HG02610 (cell line): ENCODE measurements around the gene DOCK2.
A peak's percentile ranks its signal among the peaks of the same experiment; 100 is the strongest.

Experiments used
- ATAC-seq: cut with Tn5 transposase; IDR thresholded peaks from one replicate; pipeline ENCODE4 v1.9.1; 2021; ENCODE audit warnings: mild to moderate bottlenecking, moderate library complexity; ENCODE audit not compliant: unreplicated experiment

Gene DOCK2

DNA sequence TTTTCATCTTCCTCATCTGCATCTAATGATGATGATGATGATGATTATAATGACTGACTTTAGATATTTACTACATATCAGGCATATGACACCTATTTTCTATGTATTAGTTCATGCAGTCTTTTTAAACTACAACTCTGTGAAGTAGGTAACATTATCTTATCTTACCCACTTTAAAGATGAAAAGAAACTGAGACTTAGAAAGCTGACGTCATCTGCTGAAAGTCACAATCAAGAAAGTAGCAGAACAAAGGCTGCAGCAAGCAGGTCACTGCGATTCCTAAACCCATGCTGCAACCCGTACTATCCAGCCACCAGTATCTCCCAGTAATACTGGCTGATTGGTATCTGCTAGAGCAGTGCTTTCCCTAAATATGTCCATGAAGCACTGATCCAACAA lies 383.3 kb downstream of the DOCK2 start:
- no peak for ATAC-seq

DNA sequence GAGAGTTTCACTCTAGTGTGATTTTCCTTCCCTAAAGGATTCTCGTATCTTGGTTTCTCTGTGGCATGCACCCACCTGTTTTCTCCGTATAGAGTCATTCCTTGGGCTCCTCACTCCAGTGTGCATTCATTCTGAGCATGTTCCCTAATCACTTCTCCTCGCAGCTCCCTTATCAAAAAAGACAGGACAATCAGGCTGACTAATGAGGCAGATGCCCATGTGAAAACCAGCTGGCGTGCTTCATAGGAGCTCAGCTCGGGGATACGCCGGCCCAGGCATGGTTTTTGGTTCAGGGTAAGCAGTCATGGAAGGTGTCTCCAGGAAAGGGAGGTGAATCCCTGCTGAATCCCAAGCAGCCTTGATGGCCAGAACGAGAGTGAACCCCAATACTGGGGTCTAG lies 384.4 kb downstream of the DOCK2 start:
- ATAC-seq = no peak

DNA sequence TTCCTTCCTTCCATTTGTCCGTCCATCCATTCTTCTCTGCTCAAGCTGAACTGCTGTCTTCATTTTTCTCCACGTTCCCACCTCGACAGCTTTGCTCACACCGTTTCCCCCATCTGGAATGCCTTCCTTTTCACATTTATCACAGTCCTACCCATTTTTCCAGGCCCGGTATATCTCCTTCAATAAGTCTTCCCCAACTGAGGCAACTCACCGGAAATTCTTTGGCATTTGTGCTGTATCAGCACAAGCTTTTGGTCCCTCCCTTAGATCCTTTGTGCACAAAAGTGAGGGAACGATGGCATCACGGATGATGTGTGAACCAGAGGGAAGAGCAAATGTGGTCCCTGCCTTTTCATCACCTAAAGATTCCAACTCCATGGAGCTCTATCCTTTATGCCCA lies 388.8 kb downstream of the DOCK2 start:
- ATAC-seq = no peak

DNA sequence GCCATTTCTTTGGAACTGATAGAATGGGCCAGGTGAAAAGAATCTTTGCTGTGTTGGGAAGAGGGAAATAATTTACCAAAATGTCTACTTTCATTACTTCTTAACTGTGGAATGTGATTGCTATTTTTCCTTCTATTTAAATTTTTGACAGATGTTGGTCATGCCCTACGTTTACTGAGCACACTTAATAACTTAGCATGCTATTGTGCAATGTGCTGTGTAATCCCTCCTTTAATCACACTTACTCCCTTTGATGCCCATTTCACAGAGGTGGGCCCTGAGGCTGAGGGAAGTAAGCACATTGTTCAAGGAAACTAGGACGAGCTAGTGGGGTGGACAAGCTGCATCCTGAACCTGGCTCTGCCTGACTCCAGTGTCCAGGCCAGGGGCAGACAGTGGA lies 391.0 kb downstream of the DOCK2 start:
- no peak for ATAC-seq

DNA sequence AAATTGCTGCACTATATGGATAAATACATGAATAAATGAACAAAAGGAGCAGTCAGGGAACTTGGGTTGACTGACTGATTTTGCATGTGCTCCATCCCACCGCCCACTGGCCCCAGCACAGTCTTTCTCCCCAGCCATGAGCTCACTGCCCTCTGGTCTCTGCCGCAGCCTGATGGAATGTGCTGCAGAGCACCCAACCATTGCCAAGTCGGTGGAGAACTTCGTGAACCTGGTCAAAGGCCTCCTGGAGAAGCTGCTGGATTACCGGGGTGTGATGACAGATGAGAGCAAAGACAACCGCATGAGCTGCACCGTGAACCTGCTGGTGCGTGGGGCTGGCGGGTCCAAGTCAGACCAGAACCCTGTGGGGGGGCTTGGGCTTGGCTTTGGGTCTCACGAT lies 397.2 kb downstream of the DOCK2 start:
- no peak for ATAC-seq

DNA sequence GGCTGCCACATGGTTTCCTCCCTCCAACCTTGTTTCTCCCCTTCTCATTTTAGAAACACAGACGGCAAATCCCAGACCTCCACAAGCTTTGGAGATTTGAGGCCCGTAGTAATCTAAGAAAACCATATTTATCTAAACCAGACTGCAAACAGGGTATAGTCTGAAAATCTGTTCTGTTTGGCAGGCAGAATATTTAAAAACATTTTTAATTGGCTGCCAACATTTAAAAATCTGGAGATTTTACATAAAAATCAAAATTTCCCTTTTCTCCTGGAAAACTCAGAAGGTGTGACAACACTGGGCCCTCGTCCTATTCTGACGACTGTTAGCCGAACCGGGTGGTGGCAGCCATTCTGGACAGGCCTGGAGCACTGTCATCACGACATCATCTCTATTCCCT lies 401.2 kb downstream of the DOCK2 start:
- ATAC-seq = no peak

DNA sequence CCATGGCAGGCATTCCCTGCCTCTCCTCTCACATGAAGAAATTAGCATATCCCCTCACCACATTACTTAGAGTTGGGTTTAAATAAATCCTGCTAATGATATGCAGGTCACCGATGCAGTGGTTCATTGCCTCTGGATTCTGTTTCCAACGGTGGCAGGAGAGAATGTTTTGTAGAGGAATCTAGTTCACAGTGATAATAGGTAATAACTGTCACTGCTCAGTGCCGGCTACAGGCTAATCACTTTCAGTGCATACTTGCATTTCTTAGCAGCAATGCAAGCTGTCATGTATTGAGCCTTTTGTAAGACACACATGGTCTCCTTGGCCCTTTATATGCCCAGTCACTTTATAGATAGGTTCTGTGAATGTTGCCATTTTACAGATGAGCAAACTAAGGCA lies 402.8 kb downstream of the DOCK2 start:
- ATAC-seq = no peak

DNA sequence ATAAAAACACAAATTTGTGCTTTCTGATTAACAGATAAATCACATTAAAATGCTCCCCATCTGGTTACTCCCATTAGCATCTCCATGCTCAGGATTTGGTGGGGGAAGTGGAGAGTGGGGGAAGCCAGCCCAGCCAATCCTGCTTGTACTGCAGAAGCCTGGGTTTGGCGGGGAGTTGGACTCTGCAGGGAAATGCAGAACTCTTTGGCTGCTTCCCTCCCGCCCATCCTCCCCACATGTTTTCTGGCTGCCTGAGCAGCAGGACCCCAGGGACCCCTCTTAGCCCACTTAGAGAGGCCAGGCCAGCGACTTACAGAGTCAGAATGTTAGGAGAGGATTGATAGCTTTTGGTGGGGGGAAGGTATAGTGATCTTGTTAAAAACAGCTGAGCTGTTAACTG lies 409.2 kb downstream of the DOCK2 start:
- ATAC-seq = no peak

DNA sequence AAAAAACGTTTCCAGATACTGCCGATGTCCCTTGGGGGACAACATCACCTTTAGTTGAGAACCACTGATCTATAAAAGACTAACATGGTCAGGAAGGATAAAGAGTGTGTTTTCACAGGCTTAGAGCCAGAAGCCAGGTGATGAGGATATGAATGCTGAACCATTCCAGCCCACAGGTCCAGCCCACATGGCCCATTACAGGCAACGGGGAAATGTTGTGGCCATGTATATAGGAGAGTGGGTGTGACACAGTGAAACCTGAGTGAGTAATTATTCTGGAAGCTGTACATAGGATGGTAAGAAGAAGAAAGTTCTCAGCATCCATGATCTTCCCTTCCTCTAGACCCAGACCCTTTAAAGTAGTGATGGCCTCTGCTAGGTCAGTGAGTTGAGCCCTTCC lies 412.6 kb downstream of the DOCK2 start:
- ATAC-seq = no peak

DNA sequence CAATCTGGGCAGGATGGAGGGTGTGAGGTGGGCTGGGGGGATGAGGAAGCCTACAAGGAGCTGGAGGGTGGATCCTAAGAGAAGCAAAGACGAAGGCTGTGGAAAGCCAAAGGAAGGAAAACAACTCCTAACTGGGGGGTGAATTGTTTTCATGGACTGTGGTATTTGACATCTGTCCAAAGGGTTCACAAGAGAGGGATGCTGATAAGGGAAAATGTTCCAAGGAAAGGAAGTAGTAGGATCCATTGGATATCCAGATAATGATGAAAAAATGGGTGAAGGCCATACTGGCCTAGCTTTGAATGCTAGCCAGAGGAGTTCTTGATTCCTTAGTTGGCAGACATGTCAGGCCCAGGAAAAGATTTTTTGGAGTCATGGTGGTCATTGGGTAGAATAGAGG lies 416.8 kb downstream of the DOCK2 start:
- ATAC-seq = no peak

DNA sequence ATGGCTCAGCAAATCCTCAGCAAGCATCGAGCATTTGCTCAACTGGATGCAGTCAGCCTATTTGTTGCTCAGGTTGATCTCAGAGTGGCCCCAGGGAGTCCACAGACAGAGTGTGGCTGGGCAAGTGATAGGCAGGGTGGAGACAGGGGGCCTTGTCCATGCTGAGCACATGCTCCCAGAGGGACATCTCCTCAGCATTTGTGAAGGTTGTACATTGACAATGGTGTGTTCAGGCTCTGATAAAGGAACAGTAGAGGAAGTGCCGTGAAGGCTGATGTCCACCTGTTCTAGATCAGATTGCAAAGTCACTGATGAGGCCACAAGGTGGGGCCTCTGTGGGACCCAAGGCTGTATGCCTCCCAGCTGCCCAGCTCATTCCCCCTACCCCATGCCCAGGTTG lies 418.5 kb downstream of the DOCK2 start:
- ATAC-seq = no peak

DNA sequence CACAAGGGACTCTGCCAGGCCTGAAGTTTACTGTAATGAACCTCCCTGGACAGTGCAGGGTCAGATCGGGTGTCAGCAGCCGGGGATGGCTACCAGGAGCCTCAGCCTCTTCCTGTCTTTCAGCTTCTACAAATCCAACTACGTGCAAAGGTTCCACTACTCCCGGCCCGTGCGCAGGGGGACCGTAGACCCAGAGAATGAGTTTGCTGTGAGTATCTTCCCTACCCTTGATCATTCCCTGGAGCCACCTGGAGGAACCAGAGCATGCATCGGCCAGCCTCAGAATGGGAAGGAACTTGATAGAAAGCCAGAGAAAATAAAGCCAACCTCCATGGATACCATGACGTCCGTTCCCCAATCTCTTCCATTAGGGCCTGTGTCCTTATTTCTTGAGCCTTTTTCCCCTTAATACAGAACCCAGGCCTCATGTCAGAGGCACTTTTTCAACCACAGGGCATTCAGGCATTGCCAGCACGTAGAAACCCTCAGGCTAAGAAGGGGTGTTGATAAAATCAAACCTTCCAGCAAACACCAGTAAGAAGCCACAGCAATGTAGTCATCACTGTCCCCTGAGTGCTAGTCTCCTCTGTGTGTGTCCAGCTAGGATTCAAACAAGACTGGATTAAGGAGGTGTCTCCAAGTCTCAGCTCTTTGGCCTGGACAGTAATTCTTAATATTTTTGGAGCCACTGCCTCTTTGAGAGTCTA lies 419.6 kb downstream of the DOCK2 start:
- ATAC-seq = no peak

DNA sequence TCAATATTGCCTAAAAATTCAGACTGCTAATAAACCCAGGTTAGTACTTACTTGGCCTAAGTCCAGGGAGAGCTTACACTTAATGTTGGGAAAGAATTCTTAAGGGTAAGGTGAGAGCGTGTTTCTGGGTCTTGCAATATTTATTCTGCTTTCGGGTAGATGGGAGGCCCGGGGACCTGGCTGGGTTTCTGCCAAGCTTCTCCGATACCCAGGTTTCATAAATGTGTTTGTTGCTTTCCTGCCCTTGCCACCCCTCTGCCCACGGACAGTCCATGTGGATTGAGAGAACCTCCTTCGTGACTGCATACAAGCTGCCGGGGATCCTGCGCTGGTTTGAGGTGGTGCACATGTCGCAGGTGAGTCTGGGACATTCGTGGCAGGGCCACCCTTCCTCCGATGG lies 420.2 kb downstream of the DOCK2 start:
- ATAC-seq = no peak

DNA sequence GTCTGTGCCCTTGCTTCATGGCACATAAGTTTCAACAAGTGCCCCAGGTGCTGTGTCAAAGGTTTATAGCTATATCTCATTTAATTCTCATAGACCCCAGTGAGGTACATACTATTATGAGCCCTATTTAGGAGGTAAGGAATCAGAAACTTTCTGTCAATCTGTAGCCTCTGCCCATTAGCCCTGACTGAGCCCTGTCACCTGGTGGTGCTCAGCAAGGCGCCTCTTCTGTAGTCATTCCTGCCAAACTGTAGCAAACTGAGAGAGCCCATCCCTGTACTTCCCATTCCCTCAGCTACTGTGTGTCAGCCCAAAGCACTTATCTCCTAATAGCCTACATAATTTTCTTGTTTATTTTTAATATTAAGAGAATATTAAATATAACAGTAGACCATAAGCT lies 422.1 kb downstream of the DOCK2 start:
- ATAC-seq = no peak

DNA sequence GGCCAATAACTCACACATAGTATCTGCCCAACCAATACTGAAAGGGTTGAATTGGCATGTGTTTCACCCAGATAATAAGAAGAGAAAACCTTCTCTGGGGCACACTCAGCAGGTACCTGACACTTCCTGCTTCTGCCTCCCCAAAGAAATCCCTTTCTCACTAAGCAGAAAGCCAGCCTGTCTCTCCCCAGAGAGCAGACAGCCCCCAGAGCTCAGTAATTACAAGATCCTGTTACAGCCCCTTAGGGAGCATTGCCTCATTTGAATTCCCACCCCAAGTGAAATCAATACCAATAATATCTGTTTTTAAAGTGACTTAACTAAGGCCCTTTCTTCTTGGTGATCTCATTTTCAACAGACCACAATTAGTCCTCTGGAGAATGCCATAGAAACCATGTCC lies 430.1 kb downstream of the DOCK2 start:
- ATAC-seq = peak; percentile 38

DNA sequence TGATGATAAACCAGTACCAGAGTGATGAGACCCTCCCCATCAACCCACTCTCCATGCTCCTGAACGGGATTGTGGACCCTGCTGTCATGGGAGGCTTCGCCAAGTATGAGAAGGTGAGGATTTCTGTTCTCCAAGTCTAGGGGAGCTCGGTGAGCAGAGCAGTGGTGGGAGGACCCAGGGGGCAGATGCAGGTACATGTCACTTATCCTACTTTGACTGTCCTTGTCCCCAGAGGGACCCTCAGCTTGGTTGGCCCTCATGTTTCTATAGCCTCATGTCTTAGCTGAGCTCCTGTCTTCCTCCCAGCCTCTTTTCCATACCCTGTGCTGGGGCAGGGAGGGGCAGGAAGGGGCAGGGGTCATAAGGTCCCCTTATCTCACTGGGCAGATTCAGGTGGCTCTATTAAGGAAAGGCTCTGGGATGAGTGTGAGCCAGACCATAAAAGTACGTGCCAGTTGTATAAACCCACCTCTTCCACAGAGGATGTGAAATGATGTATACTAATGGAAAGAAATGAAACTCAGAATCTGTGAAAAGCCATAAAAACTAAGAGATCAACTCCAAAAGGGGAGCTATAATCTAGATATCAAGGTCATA lies 430.6 kb downstream of the DOCK2 start:
- ATAC-seq = no peak

DNA sequence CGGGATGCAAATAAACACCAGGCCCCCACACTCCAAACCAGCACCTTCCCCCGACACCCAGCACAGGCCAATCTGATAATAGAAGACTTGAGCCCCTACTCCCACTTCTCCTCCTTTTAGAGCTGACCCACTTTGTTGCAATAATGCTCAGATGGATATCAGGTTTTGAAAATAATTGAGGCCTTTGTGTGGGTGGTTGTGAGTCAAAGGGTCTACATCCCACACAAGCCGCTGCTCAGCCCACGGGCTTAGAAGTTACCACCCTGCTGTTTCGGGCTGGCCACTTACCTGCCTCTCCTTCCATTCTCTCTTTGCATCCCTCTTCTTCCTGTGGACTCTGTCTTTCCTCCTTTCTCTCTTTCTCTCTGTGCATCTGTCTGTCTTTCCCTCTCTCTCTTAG lies 432.4 kb downstream of the DOCK2 start:
- no peak for ATAC-seq

DNA sequence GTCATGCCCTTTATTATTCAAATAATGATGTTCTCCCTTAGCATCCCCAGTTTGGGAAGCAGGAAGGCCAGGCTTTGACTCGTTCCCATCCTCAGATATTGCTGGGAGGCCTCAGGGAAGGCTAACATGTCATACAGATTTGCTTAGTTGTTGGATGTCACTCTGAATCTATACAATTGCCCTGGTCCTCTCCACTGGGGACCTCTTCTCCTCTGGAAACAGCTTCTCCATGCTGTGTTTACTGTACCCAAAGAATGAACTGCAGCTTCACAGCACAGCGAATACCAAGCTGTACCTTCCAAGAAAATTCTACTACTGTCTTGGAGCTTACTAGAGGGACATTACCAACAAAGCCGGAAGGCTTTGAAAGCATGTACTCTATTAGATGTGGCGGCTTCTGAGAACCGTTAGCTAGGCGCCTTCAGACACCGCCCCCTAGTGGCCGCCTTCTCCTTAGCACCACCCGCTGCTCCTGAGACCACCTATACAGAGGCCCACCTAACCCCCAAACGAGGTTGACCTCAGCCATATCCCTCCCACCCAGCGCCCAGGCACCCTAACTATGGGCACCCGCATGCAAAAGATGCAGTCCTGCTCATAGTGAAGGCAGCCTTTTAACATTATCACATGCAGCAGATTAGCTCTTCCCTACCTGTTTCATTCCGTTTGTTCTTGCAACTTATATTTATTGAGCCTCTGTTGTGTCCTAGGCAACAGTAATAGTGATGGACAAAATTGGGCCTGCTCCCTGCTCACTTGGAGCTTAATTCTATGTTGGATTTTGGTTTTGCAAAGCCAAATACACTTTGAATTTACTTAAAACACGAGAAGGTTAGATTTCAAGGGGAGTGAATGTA lies 433.7 kb downstream of the DOCK2 start:
- no peak for ATAC-seq

DNA sequence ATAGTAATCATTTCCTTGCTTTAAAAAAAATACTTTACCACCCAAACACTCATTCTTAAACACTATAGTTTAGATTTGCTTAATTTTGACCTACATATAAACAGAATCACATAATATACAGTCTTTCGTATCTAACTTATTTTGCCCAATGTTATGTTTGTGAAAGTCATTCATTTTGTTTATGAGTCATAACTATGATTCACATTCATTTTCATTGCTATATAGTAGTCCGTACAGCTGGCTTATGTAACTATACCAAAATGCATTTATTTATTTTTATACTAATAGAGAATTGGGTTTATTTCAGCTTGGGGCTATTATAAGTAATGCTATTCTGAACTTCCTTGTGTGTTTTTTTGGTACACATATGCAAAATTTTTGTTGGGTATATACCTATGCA lies 434.7 kb downstream of the DOCK2 start:
- no peak for ATAC-seq

DNA sequence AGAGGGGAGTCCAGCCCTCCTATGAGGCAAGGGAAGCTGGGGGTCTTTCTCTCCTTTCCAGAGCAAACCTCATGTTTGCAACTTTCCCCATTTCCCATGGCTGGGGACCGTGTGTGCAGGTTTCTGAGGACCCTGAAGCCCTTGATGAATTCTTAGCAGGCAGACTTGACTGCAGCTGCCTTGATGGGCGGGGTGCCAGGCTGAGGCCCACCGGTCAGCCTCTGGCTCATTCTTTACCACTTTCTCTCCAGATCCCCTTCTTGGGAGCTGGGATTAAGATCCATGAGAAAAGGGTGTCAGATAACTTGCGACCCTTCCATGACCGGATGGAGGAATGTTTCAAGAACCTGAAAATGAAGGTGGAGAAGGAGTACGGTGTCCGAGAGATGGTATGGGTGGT lies 438.6 kb downstream of the DOCK2 start:
- no peak for ATAC-seq

DNA sequence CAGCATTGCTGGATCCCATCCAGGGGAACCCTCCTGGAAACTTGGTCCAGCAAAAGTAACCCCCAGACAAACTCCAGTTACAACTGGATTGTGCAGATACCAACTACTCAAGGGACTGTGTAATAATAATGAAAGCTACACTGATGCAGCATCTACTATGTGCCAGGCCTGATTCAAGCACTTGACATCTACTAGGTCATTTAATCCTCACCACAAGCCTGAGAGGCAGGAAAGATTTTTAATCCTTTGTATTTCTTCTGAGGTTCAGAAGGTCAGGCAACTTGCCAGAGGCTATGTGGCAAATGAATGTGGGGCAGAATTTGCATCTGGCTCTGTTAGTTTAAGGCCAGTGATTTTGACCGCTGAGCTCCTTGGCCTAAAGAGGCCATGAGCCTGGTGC lies 439.1 kb downstream of the DOCK2 start:
- ATAC-seq = no peak

DNA sequence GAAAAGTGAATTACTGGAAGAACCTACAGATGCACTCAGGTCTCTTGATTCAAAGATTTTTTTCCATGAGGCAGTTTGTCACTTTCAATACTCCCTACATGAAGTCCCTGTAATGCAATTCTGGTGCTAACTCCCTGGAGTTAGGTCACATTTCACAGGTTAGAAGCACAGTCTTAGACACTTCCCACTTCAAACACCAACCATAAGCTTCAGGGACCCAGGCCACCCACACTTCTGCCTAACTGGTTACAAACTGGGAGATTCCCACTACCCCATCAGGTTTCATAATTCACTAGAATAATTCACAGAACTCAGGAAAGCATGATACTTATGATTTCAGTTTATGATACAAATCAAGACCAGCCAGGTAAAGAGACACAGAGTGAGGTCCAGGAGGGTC lies 439.7 kb downstream of the DOCK2 start:
- ATAC-seq = no peak
